Neuron (in vitro differentiated cells): Measurements from ENCODE around the gene STBD1.
"Not testable (repeated sequence)": the region's sequence is repeated elsewhere in the genome, so short reads cannot be mapped to it uniquely, and the experiment has no call there.

Experiments
- H2AFZ ChIP-seq: one replicate; pipeline ENCODE4 v1.6.1; 2013; ENCODE audit warnings: low read depth, mild to moderate bottlenecking, inconsistent platforms, low read length, moderate library complexity
- H3K27me3 ChIP-seq: one replicate; pipeline ENCODE4 v1.6.1; 2013; ENCODE audit warnings: low read length; ENCODE audit not compliant: insufficient read depth
- H3K36me3 ChIP-seq: one replicate; pipeline ENCODE4 v1.6.1; 2013; ENCODE audit warnings: low read length; ENCODE audit not compliant: insufficient read depth
- H3K4me1 ChIP-seq: one replicate; pipeline ENCODE4 v1.6.1; 2013; ENCODE audit warnings: low read length; ENCODE audit not compliant: insufficient read depth
- H3K4me3 ChIP-seq: 2 replicates; pipeline ENCODE4 v1.5.1; 2013; ENCODE audit warnings: mild to moderate bottlenecking, low read length, moderate library complexity
- H3K9me3 ChIP-seq: one replicate; pipeline ENCODE4 v1.6.1; 2013; ENCODE audit warnings: low read length

STBD1 gene

GRCh38 chr4:76357981-76358380, 51.4 kb downstream of the STBD1 start:
- Histone ChIP-seq H2AFZ (no peak overlapping the region), H3K36me3 (no peaks in the 10 kb centered on the region), H3K9me3 (peaks cover 6% of the 10 kb centered on the region), H3K4me3 (no peak overlapping the region), H3K4me1 (no peaks in the 10 kb centered on the region), H3K27me3 (peaks cover under 1% of the 10 kb centered on the region)

DNA sequence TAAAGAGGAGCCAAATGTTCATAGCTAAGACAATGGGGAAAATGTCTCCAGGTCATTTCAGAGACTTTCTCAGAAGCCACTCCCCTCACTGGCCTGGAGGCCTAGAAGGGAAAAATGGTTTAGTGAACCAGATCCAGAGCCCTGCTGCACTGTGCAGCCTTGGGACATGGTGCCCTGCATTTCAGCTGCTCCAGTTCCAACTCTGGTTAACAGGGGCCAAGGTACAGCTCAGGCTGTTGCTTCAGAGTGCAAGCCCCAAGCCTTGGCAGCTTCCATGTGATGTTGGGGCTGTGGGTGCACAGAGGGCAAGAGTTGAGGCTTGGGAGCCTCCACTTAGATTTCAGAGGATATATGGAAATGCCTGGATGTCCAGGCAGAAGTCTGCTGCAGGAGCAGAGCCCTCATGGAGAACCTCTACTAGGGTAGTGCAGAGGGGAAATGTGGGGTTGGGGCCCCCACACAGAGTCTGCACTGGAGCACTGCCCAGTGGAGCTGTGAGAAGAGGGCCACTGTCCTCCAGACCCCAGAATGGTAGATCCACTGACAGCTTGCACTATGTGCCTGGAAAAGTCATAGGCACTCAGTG, 53.4 kb downstream of the STBD1 start:
- H3K36me3 ChIP-seq, H2AFZ ChIP-seq, H3K4me3 ChIP-seq, H3K27me3 ChIP-seq, H3K9me3 ChIP-seq, H3K4me1 ChIP-seq: not testable (repeated sequence)
